Mucosa of stomach (tissue), 1 donor: ENCODE results near the gene ALG1.

Source experiments
- H3K27me3 ChIP-seq: one replicate; pipeline ENCODE4 v1.7.0; 2013; ENCODE audit warnings: mild to moderate bottlenecking, low read length; ENCODE audit not compliant: control insufficient read depth, insufficient read depth
- H3K36me3 ChIP-seq: one replicate; pipeline ENCODE4 v1.7.0; 2013; ENCODE audit warnings: low read length; ENCODE audit not compliant: control insufficient read depth, insufficient read depth
- H3K4me1 ChIP-seq: one replicate; pipeline ENCODE4 v1.7.0; 2013; ENCODE audit warnings: mild to moderate bottlenecking, low read length; ENCODE audit not compliant: control insufficient read depth, insufficient read depth
- H3K4me3 ChIP-seq: one replicate; pipeline ENCODE4 v1.7.0; 2013; ENCODE audit warnings: low read length
- H3K9ac ChIP-seq: one replicate; pipeline ENCODE4 v1.7.0; 2013; ENCODE audit warnings: mild to moderate bottlenecking, low read length, moderate library complexity
- H3K9me3 ChIP-seq: one replicate; pipeline ENCODE4 v1.7.0; 2013; ENCODE audit warnings: mild to moderate bottlenecking, low read length, moderate library complexity; ENCODE audit not compliant: control insufficient read depth
- donor health status: Pancreatic carcinoma.

Gene ALG1

GRCh38 chr16:5071681-5072333 is at the start of gene ALG1:
Gene ALG1, plus strand, starts transcription at chr16:5071843. Its CDS starts 7 bp downstream, at chr16:5071850.
- Histone ChIP-seq H3K36me3 (peaks cover 11% of the 10 kb centered on the region), H3K4me3 (peak within 1 kb of the TSS; percentile 54), H3K9me3 (no peaks in the 10 kb centered on the region), H3K27me3 (no peaks in the 10 kb centered on the region), H3K4me1 (peaks cover 14% of the 10 kb centered on the region), H3K9ac (peak within 1 kb of the TSS; percentile 68)

- Histone ChIP-seq H3K36me3 (no peaks in the 10 kb centered on the region), H3K4me3 (no peak overlapping the region), H3K9me3 (no peaks in the 10 kb centered on the region), H3K27me3 (no peaks in the 10 kb centered on the region), H3K4me1 (peaks cover 36% of the 10 kb centered on the region), H3K9ac (no peak overlapping the region)
Measured at GRCh38 chr16:5022521-5022920, 49.1 kb upstream of the ALG1 start.

GRCh38 chr16:5024632-5025031 is 47.0 kb upstream of the ALG1 start:
- peak overlapping the region; percentile 17 for H3K9ac ChIP-seq
- H3K4me1 ChIP-seq = peaks cover 36% of the 10 kb centered on the region
- no peaks in the 10 kb centered on the region for H3K36me3 ChIP-seq
- no peak overlapping the region for H3K4me3 ChIP-seq
- no peaks in the 10 kb centered on the region for H3K27me3 ChIP-seq
- H3K9me3 ChIP-seq = no peaks in the 10 kb centered on the region

GRCh38 chr16:5025171-5025632 is 46.4 kb upstream of the ALG1 start:
- Histone ChIP-seq H3K9ac (no peak overlapping the region), H3K4me3 (no peak overlapping the region), H3K9me3 (no peaks in the 10 kb centered on the region), H3K4me1 (peaks cover 36% of the 10 kb centered on the region), H3K27me3 (no peaks in the 10 kb centered on the region), H3K36me3 (no peaks in the 10 kb centered on the region)

- H3K36me3 ChIP-seq = no peaks in the 10 kb centered on the region
- H3K4me3 ChIP-seq = no peak overlapping the region
- peaks cover 36% of the 10 kb centered on the region for H3K4me1 ChIP-seq
- no peaks in the 10 kb centered on the region for H3K27me3 ChIP-seq
- no peak overlapping the region for H3K9ac ChIP-seq
- no peaks in the 10 kb centered on the region for H3K9me3 ChIP-seq
Measured at GRCh38 chr16:5026664-5027063, 45.0 kb upstream of the ALG1 start.

- Histone ChIP-seq H3K4me1 (peaks cover 39% of the 10 kb centered on the region), H3K36me3 (no peaks in the 10 kb centered on the region), H3K9me3 (no peaks in the 10 kb centered on the region), H3K9ac (no peak overlapping the region), H3K27me3 (no peaks in the 10 kb centered on the region), H3K4me3 (no peak overlapping the region)
Measured at GRCh38 chr16:5027086-5027485, 44.6 kb upstream of the ALG1 start.

- H3K4me1 ChIP-seq = peaks cover 37% of the 10 kb centered on the region
- no peaks in the 10 kb centered on the region for H3K9me3 ChIP-seq
- H3K4me3 ChIP-seq = no peak overlapping the region
- no peak overlapping the region for H3K9ac ChIP-seq
- no peaks in the 10 kb centered on the region for H3K27me3 ChIP-seq
- no peaks in the 10 kb centered on the region for H3K36me3 ChIP-seq
Measured at GRCh38 chr16:5027575-5028235, 43.9 kb upstream of the ALG1 start.

GRCh38 chr16:5028950-5029475 is 42.6 kb upstream of the ALG1 start:
- H3K36me3 ChIP-seq = no peaks in the 10 kb centered on the region
- no peaks in the 10 kb centered on the region for H3K9me3 ChIP-seq
- H3K4me1 ChIP-seq = peaks cover 29% of the 10 kb centered on the region
- no peaks in the 10 kb centered on the region for H3K27me3 ChIP-seq
- no peak overlapping the region for H3K4me3 ChIP-seq
- no peak overlapping the region for H3K9ac ChIP-seq

- no peak overlapping the region for H3K4me3 ChIP-seq
- H3K9ac ChIP-seq = no peak overlapping the region
- H3K36me3 ChIP-seq = no peaks in the 10 kb centered on the region
- no peaks in the 10 kb centered on the region for H3K9me3 ChIP-seq
- peaks cover 26% of the 10 kb centered on the region for H3K4me1 ChIP-seq
- H3K27me3 ChIP-seq = no peaks in the 10 kb centered on the region
Measured at GRCh38 chr16:5030251-5030870, 41.3 kb upstream of the ALG1 start.

- no peak overlapping the region for H3K9ac ChIP-seq
- H3K27me3 ChIP-seq = no peaks in the 10 kb centered on the region
- no peak overlapping the region for H3K4me3 ChIP-seq
- peaks cover 30% of the 10 kb centered on the region for H3K4me1 ChIP-seq
- no peaks in the 10 kb centered on the region for H3K9me3 ChIP-seq
- no peaks in the 10 kb centered on the region for H3K36me3 ChIP-seq
Measured at GRCh38 chr16:5031601-5032000, 40.0 kb upstream of the ALG1 start.

- Histone ChIP-seq H3K27me3 (no peaks in the 10 kb centered on the region), H3K4me3 (peak overlapping the region; percentile 86), H3K9ac (peak overlapping the region; percentile 74), H3K9me3 (no peaks in the 10 kb centered on the region), H3K4me1 (peaks cover 33% of the 10 kb centered on the region), H3K36me3 (no peaks in the 10 kb centered on the region)
Measured at GRCh38 chr16:5032748-5033167, 38.9 kb upstream of the ALG1 start.
